Activated T-helper 2 cell treated with anti-CD3 and anti-CD28 coated beads, Interferon-gamma antibody, Interleukin-2, Interleukin-4, amounts not matched to agents 10 μg/mL and 5 μg/mL and 100 μg/mL, durations not matched to agents 14 hours and 24 hours and 36 hours (primary cell): ENCODE measurements around the gene RPS6KA4. TPM values are rescaled to one million over a fixed set of nuclear protein-coding genes. Genes with fewer than 3 reads are reported as not detected.
"Not testable (repeated sequence)": the region's sequence is repeated elsewhere in the genome, so short reads cannot be mapped to it uniquely, and the experiment has no call there.

ENCODE experiments used
- DNase-seq: peaks from one replicate; pipeline ENCODE4 v3.0.0; 2021; ENCODE audit warnings: low spot score
- H3K27ac Mint-ChIP-seq: one replicate; pipeline ENCODE4 v1.8.0; 2021; ENCODE audit warnings: mixed read lengths
- H3K27me3 Mint-ChIP-seq: one replicate; pipeline ENCODE4 v1.8.0; 2021; ENCODE audit warnings: low read depth, mixed read lengths
- H3K36me3 Mint-ChIP-seq: one replicate; pipeline ENCODE4 v1.8.0; 2021; ENCODE audit warnings: low read depth, mixed read lengths
- H3K4me1 Mint-ChIP-seq: one replicate; pipeline ENCODE4 v1.8.0; 2021; ENCODE audit warnings: low read depth, mixed read lengths
- H3K4me3 Mint-ChIP-seq: one replicate; pipeline ENCODE4 v1.8.0; 2021; ENCODE audit warnings: low read depth, mild to moderate bottlenecking, moderate library complexity, mixed read lengths
- H3K9me3 Mint-ChIP-seq: one replicate; pipeline ENCODE4 v1.8.0; 2021; ENCODE audit warnings: mixed read lengths
- intact Hi-C: fragments of 100-400 bp; cut with micrococcal nuclease; formaldehyde crosslinking; loops from one replicate; pipeline ENCODE4 v1.15.1; 2023
- total RNA-seq: library from RNA; stranded (reverse); gene quantifications from 2 replicates; pipeline ENCODE4 v1.2.3, GENCODE V29; 2022

RPS6KA4 gene
- 38.7 and 43.7 TPM in 2 replicates for total RNA-seq

GRCh38 chr11:64358907-64359711 is at the start of gene RPS6KA4:
TSS of gene RPS6KA4 (plus strand) at chr11:64359162. CDS start at chr11:64359236, 74 bp downstream.
- H3K27ac Mint-ChIP-seq: peak within 1 kb of the TSS; percentile 83
- no peaks in the 10 kb centered on the region for H3K9me3 Mint-ChIP-seq
- H3K4me1 Mint-ChIP-seq: peaks cover 21% of the 10 kb centered on the region
- H3K36me3 Mint-ChIP-seq: peaks cover 50% of the 10 kb centered on the region
- H3K4me3 Mint-ChIP-seq: peak within 1 kb of the TSS; percentile 91
- intact Hi-C loops: loop anchor here (1.0 to 5.0 kb wide), 3 partner anchors 18 to 152 kb away; partner anchors contain the start of genes CCDC88B, FERMT3 and TRMT112
- peak; percentile 54 for DNase-seq
- H3K27me3 Mint-ChIP-seq: no peaks in the 10 kb centered on the region

- H3K4me3 Mint-ChIP-seq: no peak overlapping the region
- no peaks in the 10 kb centered on the region for H3K27me3 Mint-ChIP-seq
- DNase-seq: no peak
- peaks cover 20% of the 10 kb centered on the region for H3K4me1 Mint-ChIP-seq
- intact Hi-C loops: no loop called here
- no peaks in the 10 kb centered on the region for H3K9me3 Mint-ChIP-seq
- peaks cover 51% of the 10 kb centered on the region for H3K36me3 Mint-ChIP-seq
- H3K27ac Mint-ChIP-seq: peak overlapping the region; percentile 39
Measured at GRCh38 chr11:64312947-64313346, 46.0 kb upstream of the RPS6KA4 start.

DNA sequence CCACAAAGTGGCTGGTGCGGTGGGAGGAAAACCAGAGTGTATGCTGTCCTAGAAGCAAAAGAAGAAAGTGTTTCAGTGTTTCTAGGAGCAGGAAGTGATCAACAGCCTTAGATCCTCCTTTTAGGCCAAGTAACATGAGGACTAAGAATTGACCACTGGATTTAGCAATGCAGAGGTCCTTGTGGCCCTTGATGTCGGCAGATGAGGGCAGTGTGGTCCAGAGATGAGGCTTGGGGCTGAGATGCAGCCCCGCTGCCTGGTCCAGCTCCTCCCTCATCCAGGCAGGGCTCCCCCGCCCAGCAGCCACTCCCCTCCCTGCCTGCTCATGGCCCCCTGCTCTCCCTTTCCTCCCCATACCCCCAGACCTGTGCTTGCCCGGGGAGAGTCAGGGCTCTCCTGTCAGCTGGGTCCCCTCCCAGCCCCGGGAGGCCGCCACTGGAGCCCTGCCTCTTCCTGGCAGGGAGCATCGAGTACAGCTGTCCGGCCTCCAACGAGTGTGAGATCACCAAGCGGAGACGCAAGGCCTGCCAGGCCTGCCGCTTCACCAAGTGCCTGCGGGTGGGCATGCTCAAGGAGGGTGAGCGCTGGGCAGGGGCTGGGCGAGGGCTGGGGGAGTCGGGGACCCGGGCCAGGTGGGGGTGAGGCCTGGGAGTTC is 45.3 kb upstream of the RPS6KA4 start:
- Mint-ChIP-seq H3K4me3 (no peak overlapping the region), H3K9me3 (no peaks in the 10 kb centered on the region), H3K27ac (no peak overlapping the region), H3K36me3 (peaks cover 50% of the 10 kb centered on the region), H3K27me3 (no peaks in the 10 kb centered on the region), H3K4me1 (peaks cover 20% of the 10 kb centered on the region)
- intact Hi-C loops: no loop called here
- DNase-seq: no peak

DNA sequence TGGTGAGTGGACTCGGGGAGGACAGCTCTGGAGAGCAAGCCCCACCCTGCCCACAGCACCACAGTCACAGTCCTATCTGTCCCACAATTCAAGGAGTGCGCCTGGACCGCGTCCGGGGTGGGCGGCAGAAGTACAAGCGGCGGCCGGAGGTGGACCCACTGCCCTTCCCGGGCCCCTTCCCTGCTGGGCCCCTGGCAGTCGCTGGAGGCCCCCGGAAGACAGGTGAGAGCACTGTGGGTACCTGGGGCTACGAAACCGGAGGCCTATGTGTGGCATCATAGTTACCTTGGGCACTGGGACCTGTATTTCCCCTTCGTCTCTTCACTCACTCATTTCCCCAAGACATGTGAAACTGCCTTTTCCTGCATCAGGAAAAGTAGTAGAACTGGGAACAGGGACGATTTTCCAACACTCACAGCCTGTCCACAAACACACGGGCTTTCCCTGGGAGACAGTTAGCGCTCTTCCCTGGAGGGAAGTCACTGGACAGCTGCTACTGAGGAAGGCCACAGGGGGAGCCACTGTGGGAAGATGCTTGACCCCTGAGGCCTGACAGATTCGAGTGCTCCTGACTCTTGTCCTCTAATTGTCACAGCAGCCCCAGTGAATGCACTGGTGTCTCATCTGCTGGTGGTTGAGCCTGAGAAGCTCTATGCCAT is 44.7 kb upstream of the RPS6KA4 start:
- Mint-ChIP-seq H3K9me3 (no peaks in the 10 kb centered on the region), H3K27ac (no peak overlapping the region), H3K4me1 (peaks cover 25% of the 10 kb centered on the region), H3K4me3 (no peak overlapping the region), H3K27me3 (no peaks in the 10 kb centered on the region), H3K36me3 (peaks cover 48% of the 10 kb centered on the region)
- intact Hi-C loops: no loop called here
- no peak for DNase-seq

- intact Hi-C loops: no loop called here
- no peak overlapping the region for H3K27ac Mint-ChIP-seq
- no peak for DNase-seq
- H3K36me3 Mint-ChIP-seq: peaks cover 46% of the 10 kb centered on the region
- H3K27me3 Mint-ChIP-seq: no peaks in the 10 kb centered on the region
- no peaks in the 10 kb centered on the region for H3K9me3 Mint-ChIP-seq
- H3K4me3 Mint-ChIP-seq: peak overlapping the region; percentile 26
- H3K4me1 Mint-ChIP-seq: peaks cover 29% of the 10 kb centered on the region
Measured at GRCh38 chr11:64314805-64315561, 44.0 kb upstream of the RPS6KA4 start.

DNA sequence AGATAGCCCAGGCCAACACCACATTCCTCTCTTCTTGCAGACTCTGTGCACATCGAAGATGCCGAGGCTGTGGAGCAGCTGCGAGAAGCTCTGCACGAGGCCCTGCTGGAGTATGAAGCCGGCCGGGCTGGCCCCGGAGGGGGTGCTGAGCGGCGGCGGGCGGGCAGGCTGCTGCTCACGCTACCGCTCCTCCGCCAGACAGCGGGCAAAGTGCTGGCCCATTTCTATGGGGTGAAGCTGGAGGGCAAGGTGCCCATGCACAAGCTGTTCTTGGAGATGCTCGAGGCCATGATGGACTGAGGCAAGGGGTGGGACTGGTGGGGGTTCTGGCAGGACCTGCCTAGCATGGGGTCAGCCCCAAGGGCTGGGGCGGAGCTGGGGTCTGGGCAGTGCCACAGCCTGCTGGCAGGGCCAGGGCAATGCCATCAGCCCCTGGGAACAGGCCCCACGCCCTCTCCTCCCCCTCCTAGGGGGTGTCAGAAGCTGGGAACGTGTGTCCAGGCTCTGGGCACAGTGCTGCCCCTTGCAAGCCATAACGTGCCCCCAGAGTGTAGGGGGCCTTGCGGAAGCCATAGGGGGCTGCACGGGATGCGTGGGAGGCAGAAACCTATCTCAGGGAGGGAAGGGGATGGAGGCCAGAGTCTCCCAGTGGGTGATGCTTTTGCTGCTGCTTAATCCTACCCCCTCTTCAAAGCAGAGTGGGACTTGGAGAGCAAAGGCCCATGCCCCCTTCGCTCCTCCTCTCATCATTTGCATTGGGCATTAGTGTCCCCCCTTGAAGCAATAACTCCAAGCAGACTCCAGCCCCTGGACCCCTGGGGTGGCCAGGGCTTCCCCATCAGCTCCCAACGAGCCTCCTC is 43.1 kb upstream of the RPS6KA4 start:
- H3K27ac Mint-ChIP-seq: peak overlapping the region; percentile 99
- H3K36me3 Mint-ChIP-seq: peaks cover 54% of the 10 kb centered on the region
- H3K9me3 Mint-ChIP-seq, DNase-seq, H3K27me3 Mint-ChIP-seq, intact Hi-C loops: not testable (repeated sequence)
- H3K4me1 Mint-ChIP-seq: peaks cover 35% of the 10 kb centered on the region
- H3K4me3 Mint-ChIP-seq: peak overlapping the region; percentile 96

DNA sequence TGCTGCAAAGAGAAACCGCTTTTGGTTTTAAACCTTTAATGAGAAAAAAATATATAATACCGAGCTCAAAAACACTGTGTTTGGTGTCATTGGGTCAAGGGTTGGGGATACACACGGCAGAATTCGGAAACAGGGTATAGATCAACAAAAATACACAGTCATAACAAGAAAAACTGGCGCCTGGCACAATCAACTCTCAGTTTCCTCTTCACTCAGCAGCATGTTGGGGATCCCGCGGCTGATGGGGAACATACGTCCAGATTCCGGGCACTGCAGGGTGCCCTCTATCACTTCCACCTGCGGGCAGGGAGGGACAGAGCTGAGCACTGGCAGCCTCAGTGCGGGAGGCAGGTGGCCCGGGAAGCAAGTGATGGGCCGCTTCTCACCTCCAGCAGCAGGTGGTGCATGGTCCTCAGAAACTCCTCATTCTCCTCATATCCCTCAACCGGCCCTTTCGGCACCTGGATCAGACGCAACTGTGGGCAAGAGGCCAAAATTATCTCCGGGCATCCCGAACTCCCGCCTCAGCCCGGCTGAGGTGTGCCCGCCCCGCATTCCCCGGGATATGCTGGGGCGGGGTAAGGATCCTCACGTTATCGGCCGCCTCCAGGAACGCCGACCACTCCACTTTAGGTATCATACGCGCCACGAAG is 42.2 kb upstream of the RPS6KA4 start:
- intact Hi-C loops: loop anchor here (1.0 kb wide), 5 partner anchors 10 to 75 kb away; partner anchors contain the start of genes FKBP2 and GPR137
- H3K4me3 Mint-ChIP-seq: peak overlapping the region; percentile 96
- no peak for DNase-seq
- peaks cover 38% of the 10 kb centered on the region for H3K4me1 Mint-ChIP-seq
- H3K36me3 Mint-ChIP-seq: peaks cover 60% of the 10 kb centered on the region
- H3K27me3 Mint-ChIP-seq: no peaks in the 10 kb centered on the region
- peak overlapping the region; percentile 99 for H3K27ac Mint-ChIP-seq
- no peaks in the 10 kb centered on the region for H3K9me3 Mint-ChIP-seq

DNA sequence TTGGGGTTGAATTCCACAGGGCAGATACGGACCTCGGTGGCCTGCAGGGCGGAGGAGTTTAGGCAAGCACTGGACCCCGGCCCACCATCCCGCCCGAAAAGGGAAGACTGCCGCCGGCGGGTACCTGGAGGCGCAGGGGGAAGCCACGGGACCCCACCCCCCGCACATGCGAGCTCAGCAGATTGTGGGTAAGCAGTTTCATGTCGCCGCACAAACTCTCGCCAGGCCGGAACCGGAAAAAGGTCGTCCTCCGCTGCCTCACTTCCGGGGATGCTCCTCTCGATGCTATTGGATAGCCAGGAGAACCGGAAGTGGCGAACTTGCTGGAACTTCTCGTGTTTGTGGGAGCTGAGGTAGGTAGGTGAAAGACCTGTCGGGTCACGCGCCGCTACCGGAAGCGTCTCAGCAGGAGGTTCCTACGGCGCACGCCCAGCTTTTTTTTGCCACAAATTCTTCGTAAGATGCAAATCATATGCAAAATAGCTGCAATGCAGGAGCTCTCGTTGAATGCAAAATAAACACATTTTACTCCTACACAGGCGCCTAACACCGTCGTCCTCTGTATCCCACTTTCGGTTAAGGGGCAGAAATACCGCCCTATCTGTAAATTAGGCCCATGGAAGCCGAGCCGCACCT is 41.5 kb upstream of the RPS6KA4 start, which contains the start of gene TRMT112:
Gene TRMT112 (minus strand): TSS at position 235 of the 636 bp plus-strand sequence. CDS start 33 bp downstream, at position 202.
- Mint-ChIP-seq H3K27me3 (no peaks in the 10 kb centered on the region), H3K4me1 (peaks cover 36% of the 10 kb centered on the region), H3K27ac (peak within 1 kb of the TSS; percentile 99), H3K36me3 (peaks cover 62% of the 10 kb centered on the region), H3K9me3 (no peaks in the 10 kb centered on the region), H3K4me3 (peak within 1 kb of the TSS; percentile 96)
- intact Hi-C loops: loop anchor here (1.0 kb wide), 5 partner anchors 11 to 76 kb away; partner anchors contain the start of genes FKBP2 and GPR137
- DNase-seq: peak; percentile 97

GRCh38 chr11:64317961-64318765 is 40.8 kb upstream of the RPS6KA4 start, which contains the start of gene PRDX5:
TSS of gene PRDX5 (plus strand) at chr11:64318121. CDS start at chr11:64318216, 95 bp downstream.
- Mint-ChIP-seq H3K4me1 (peaks cover 30% of the 10 kb centered on the region), H3K27ac (peak within 1 kb of the TSS; percentile 99), H3K27me3 (no peaks in the 10 kb centered on the region), H3K9me3 (no peaks in the 10 kb centered on the region), H3K4me3 (peak within 1 kb of the TSS; percentile 96), H3K36me3 (peaks cover 55% of the 10 kb centered on the region)
- intact Hi-C loops: loop anchor here (1.0 to 2.0 kb wide), 6 partner anchors 12 to 77 kb away; partner anchors contain the start of genes FKBP2 and GPR137
- peak; percentile 95 for DNase-seq
